HG03432 (cell line): ENCODE measurements around the gene TSLP.

Source experiments
- ATAC-seq: cut with Tn5 transposase; IDR thresholded peaks from one replicate; pipeline ENCODE4 v1.9.1; 2021; ENCODE audit warnings: mild to moderate bottlenecking, moderate library complexity; ENCODE audit not compliant: unreplicated experiment

TSLP gene

DNA sequence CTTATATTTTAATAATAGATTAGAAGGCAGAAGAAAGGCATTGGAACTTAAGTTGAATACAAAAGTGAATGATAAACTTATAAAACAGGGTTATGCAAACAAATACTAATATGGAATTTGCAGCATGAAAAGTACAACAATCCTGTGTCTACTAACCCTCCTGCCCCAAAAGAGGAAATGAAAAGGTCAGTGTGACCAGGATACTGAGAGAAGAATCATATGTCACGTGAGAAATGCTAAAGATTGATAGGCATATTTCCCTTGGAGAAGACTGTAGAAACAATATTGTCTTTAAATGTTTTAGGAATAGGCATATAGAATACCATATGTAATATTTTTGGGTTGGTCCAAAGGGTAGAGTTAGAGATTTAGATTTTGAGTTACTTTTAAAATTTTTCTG lies 24.5 kb downstream of the TSLP start:
- no peak for ATAC-seq

DNA sequence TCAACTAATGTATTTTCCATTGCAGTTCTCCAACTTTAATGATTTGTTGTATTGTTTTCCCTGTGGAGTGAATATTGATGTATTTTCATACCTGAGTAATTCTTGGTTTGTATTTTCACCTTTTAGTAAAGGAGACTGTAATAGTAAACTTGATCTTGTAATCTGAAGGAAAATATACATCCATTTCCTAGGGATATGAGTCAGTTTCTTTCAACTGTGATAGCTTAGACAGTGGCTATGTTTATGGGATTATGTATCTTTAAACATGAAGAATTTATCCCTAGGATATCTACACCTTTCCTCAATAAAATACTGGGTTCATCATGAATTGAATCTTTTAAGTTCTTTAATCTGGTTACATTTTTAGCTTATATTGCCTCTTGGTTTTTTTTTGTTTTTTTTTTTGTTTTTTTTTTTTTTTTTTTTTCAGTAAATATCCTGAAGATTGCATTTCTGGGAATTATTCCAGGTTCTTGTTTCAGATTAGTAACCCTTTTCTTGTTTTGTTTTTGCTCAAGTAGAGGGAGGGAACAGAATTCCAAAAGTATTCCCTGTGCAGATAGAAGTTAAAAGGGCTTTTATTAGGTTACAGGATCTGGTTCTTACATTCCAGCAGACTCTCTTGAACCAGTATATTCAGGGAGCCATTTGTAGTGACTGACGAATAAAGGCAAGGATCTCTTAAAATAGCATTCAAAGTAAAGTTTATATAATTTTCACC lies 27.7 kb downstream of the TSLP start:
- no peak for ATAC-seq

DNA sequence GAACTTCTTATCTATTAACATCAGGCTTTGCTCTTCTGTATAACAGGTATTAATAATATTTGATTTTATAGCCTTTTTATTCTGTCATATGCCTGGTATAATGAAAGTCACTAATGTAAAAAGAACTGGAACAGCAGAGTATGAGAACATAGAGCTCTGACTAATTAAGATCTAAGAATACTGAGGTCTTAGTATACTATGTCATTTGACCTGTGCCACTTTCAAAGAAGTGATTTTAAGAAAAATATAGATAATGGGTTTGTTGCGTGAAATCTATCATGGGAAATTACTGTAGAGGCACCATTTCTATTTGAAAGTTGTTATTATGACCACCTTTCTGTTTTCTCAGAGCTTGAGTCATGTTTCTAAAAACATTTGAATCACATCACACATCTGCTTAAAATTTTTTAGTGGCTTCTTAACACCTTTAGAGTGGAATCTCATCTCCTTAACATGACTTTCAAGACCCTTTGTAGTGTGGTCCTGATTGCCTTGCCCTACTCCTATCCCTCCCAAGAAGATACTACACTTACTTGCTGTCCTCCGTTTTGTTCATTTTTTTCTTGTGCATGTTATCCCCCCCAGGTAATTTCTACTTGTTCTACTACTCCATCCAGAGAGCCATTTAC lies 34.9 kb downstream of the TSLP start:
- no peak for ATAC-seq

DNA sequence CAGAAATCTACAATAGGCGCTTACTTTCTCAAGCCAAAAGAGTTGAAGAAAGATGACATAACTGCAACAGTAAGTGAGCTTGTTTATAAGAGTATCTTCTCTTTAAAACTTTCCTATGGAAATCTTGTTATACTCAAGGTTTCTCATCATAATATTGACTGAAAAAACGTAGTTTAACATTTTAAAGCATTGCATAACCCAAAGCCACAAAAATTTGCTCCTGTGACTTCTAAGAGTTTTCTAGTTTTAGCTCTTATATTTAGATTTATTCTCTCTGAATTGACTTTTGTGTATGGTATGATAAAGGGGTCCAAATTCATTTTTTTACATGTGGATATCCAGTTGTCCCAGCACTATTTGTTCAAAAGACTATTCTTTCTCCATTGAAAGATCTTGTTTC lies 35.9 kb downstream of the TSLP start:
- ATAC-seq = no peak

DNA sequence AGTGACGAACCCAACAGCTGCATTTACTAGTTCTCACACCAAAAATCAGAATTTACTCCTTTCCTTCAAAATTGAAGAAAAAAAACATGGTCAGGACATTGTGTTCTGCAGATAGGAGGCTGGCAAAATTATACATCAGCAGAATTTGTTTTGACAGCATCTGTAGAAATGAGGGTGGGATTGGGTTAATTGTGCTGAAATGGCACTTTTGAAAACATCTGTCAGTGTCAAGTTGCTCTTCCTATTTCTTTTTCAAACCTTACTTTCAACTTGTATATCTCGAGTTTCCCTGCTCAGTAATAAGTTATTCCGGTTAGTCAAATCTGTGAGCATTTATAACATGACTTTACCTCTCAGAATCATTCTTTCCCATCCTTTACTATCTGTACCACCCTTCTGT lies 40.4 kb downstream of the TSLP start:
- no peak for ATAC-seq

DNA sequence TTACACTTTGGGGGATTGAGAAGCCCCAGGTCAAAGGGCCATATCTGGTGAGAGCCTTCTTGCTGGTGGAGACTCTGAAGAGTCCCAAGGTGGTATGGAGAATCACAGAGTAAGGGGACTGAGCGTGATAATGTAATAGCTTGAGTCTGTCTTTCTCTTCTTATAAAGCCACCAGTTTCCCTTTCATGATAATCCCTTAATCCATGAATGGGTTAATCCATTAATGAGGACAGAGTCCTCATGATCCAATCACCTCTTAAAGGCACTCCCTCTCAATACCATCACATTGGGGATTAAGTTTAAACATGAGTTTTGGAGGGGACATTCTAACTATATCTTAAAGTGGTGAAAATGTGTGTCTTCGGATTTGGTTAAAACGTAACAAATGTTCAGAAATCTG lies 42.2 kb downstream of the TSLP start:
- ATAC-seq = no peak

DNA sequence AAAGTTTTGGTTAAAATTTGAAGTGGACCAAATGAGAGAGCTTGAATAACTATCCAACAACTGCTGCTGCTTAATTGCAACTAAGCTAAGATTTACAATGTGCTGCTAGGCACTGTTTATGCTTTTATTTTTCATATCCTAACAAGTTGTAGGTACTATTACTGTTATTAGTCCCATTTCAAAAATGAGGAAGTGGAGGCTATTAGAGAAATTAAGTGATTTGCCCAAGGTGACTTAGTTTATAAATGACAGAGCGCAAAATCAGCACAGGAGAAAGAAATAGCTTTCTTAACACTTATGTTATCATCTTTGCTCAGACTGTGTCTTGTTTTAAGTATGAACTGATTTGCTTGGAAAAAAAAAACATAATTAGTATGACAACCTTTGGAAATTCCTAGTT lies 43.7 kb downstream of the TSLP start:
- ATAC-seq = no peak

DNA sequence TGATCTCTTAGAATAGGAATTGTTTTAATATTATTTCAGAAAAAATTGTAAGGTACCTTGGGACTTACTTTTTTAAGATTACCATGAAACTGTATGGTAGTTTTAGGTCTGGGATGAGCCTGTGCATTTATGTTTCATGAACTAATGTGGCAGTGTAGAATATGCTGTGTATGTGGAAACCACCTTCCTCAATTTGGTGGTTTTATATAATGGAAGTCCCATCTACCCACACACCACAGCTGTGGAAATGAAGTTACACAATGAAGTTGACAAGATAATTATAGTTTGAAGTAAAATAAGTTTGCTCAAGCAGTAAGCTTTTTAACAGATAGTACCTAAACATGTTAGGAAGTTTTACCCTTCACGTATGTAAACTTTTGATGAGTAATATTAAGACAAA lies 45.0 kb downstream of the TSLP start:
- ATAC-seq = no peak

DNA sequence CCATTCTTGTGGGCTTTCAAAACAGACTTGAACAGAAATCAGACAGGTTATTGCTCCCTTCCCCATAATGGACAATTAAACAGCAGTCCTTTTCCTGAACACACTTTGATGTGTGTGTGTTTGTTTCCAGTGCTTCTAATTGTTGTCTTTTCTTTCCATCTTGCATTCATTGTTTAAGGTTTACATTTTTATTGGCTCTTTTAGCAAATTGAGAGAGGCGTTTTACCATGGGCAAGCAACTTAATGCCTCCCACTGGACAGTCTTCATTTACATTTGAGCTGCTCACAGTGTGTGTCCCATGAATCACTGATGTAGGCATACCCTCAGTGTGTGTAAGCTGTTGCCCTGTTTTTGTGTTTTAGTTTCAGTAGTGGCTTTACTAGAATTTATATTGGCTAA lies 45.6 kb downstream of the TSLP start:
- no peak for ATAC-seq

DNA sequence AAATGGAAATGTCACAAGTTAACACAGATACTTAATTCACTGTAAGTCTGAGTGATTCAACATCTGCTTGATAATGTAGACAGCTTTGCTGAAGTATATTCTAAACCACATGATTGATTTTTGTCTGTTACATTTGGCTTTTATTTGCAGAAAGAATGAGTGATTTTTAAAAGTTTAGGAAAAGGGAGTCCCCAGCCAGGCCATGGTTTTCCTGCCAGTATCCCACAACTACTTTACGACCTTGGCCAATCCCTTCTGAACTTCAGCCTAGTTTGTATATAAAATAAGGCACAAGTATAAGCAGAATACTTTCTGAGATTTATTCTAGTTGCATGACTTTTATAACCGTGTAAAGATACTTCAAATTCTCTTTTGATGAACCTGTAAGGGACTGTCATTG lies 47.7 kb downstream of the TSLP start:
- no peak for ATAC-seq

DNA sequence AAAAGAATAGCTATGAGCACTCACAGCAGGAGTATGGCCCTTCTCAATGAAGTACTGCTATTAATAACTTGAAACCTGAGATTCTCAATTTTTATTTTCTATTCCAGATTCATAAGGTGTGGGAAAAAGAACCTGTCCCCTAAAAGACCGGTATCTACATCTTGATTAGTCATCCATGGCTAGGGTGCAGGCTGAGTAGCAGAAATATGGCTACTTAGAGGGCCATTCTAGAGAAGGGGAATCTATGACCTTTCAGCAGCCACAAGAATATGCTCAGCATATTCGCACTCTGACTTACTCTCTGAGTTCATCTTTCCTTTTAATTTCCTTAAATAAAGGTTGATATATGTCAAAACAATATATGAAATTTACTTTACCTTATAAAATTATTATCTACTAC lies 48.3 kb downstream of the TSLP start:
- peak; percentile 56 for ATAC-seq

DNA sequence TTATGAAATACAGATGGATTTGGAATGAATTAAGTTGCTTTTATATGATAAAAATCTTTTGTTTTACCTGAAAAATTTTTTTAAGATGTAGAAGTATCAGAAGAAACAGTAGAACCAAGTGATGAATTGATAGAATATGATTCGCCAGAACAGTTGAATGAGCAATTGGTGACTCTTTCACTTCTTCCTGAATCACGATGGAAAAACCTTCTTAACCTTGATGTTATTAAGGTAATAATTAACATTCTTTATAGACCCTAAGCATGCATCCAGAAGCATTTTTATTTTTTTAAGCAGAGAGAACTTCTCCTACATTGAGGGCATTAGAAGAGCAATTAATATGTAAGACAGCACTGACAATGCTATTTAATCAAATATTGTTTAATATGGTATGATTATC lies 49.4 kb downstream of the TSLP start:
- no peak for ATAC-seq

DNA sequence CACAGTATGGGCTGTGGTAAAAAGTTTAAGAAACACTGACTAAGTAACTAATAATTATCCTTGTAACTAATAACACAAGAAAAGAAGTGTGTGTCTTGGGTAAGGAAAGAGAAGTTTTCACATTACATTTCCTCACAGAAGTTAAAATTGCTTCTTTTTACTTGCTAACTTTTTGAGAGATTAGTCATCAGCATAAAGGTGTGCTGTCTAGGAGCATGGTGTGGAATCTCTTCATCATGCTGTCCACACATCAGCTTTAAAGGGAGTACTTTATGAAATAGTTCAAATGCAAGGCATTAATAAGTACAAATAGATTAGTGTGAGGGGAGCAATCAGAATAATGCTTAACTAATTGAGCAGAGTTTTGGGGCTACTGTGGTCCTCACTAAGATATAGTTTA lies 50.4 kb downstream of the TSLP start:
- no peak for ATAC-seq

DNA sequence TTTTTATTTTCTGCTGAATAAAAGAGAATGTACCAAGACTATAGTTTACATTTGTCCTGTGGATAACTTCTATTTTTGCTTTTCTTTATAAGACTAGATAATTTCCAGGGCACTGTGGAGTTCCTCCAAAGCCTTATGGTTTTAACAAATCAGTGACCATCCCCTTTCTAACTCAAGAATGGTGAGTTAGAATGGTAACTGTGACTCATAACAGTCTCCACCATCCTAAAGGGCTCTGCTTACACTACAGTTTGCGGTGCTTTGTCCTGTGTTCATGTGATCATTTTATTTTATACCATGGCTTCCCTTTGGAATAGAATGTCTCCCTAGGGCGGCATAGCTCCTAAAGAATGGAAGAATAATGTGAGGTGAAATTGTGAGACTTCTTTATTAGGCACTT lies 50.9 kb downstream of the TSLP start:
- no peak for ATAC-seq

DNA sequence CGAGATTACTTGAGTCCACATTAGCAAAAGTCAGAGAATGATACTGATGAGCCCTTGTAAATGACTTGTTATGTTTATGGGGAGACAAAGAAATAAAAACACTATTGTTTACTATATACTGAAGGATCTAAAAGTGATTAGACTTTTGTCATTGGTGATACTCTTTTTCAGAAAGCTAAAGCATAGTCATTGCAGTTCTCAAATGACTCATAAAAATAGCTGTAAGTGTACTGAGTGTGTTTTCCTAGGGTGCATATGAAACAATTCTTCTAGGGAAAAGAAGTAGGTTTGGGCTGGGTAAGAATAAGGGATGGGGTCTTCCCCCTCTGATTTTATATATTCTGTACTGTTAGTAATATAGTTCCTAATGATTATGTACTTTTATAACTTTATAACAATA lies 53.3 kb downstream of the TSLP start:
- no peak for ATAC-seq

DNA sequence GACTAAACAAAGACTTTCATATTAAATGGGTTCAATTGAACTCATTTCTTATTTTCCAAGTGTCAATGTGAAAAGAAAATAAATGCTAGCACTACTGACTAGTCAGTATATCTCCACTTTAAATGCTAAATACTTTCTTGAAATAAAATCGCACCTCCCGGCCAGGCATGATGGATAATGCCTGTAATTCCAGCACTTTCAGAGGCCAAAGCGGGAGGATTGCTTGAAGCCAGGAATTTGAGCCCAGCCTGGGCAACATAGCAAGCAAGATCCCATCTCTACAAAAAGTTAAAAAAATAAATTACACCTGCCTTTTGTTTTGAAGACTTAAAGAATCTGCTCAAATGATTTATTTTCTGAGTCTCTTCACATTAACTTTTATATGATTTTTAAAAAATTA lies 55.4 kb downstream of the TSLP start:
- no peak for ATAC-seq
